Erythroblast (primary cell): ENCODE results near the gene CBL.
A peak's percentile ranks its signal among the peaks of the same experiment; 100 is the strongest.

Source experiments
- GATA1 ChIP-seq: IDR thresholded peaks from 2 replicates; pipeline ENCODE4 v1.6.1; 2011; ENCODE audit warnings: low read depth, mild to moderate bottlenecking, control low read depth, low read length, moderate library complexity
- POLR2A ChIP-seq: IDR thresholded peaks from 2 replicates; pipeline ENCODE4 v1.6.1; 2011; ENCODE audit warnings: mild to moderate bottlenecking, low read length

GRCh38 chr11:119334174-119334930 lies 128.2 kb downstream of the CBL start, which contains the start of gene RNF26:
- peak; percentile 91 for TF ChIP-seq POLR2A
- no peak for TF ChIP-seq GATA1
